Measurements from ENCODE around the gene GRIP1. TPM values are rescaled to one million over a fixed set of nuclear protein-coding genes. Genes with fewer than 3 reads are reported as not detected.

GRIP1 gene
- total and polyA plus RNA-seq, 2 donors (not counting 1 experiment from before 2014, with no cell fraction given): 0.12 TPM; not detected in 1

GRCh38 chr12:66461331-66461730 lies 217.5 kb downstream of the GRIP1 start:
- H3K36me3 ChIP-seq (ENCODE audit: control insufficient read depth, insufficient read depth, low read length): no peaks in the 10 kb centered on the region
- H3K79me2 ChIP-seq (ENCODE audit: control insufficient read depth, insufficient read depth, low read length): no peaks in the 10 kb centered on the region
- no peak overlapping the region for H3K4me2 ChIP-seq (ENCODE audit: extremely low read depth, insufficient read depth, low read length)
- H2AFZ ChIP-seq (ENCODE audit: low read length): no peak overlapping the region
- no peak overlapping the region for H3K9ac ChIP-seq (ENCODE audit: insufficient read depth, low read length)
- no peaks in the 10 kb centered on the region for H3K9me3 ChIP-seq (ENCODE audit: control insufficient read depth, insufficient read depth, low read depth, low read length)
- no peak overlapping the region for H3K27ac ChIP-seq (ENCODE audit: insufficient read depth, low read length)
- H3K4me1 ChIP-seq (ENCODE audit: control insufficient read depth, extremely low read depth, insufficient read depth, low read length): no peaks in the 10 kb centered on the region
- H3K4me3 ChIP-seq (replicated peaks in 1 of 4; ENCODE audit: control extremely low read depth in 1 of 4, insufficient read depth in 1 of 4, low read depth in 3 of 4, low read length in 4 of 4): no peak overlapping the region
- no peak for DNase-seq (ENCODE audit: low read depth in 2 of 2)
- H4K20me1 ChIP-seq (ENCODE audit: control insufficient read depth, extremely low read depth, insufficient read depth, low read length): no peaks in the 10 kb centered on the region
- no peaks in the 10 kb centered on the region for H3K27me3 ChIP-seq (ENCODE audit: control insufficient read depth, insufficient read depth, low read length)
- TF ChIP-seq EZH2 (IDR thresholded peaks at IDR 0.05; ENCODE audit: low read length, missing control alignments) (no peak), CTCF (conservative IDR thresholded peaks at IDR 0.05 in 1 of 2, IDR thresholded peaks at IDR 0.05 in 1 of 2; ENCODE audit: low read depth in 1 of 2, low read length in 2 of 2) (no peak)

GRCh38 chr12:66459944-66460482 lies 218.9 kb downstream of the GRIP1 start:
- no peak for DNase-seq (ENCODE audit: low read depth in 2 of 2)
- no peaks in the 10 kb centered on the region for H4K20me1 ChIP-seq (ENCODE audit: control insufficient read depth, extremely low read depth, insufficient read depth, low read length)
- no peaks in the 10 kb centered on the region for H3K4me1 ChIP-seq (ENCODE audit: control insufficient read depth, extremely low read depth, insufficient read depth, low read length)
- H3K9ac ChIP-seq (ENCODE audit: insufficient read depth, low read length): no peak overlapping the region
- H2AFZ ChIP-seq (ENCODE audit: low read length): no peak overlapping the region
- no peaks in the 10 kb centered on the region for H3K79me2 ChIP-seq (ENCODE audit: control insufficient read depth, insufficient read depth, low read length)
- no peak for TF ChIP-seq CTCF (conservative IDR thresholded peaks at IDR 0.05 in 1 of 2, IDR thresholded peaks at IDR 0.05 in 1 of 2; ENCODE audit: low read depth in 1 of 2, low read length in 2 of 2)
- TF ChIP-seq EZH2 (IDR thresholded peaks at IDR 0.05; ENCODE audit: low read length, missing control alignments): no peak
- no peak overlapping the region for H3K4me3 ChIP-seq (replicated peaks in 1 of 4; ENCODE audit: control extremely low read depth in 1 of 4, insufficient read depth in 1 of 4, low read depth in 3 of 4, low read length in 4 of 4)
- no peaks in the 10 kb centered on the region for H3K27me3 ChIP-seq (ENCODE audit: control insufficient read depth, insufficient read depth, low read length)
- H3K36me3 ChIP-seq (ENCODE audit: control insufficient read depth, insufficient read depth, low read length): no peaks in the 10 kb centered on the region
- no peaks in the 10 kb centered on the region for H3K9me3 ChIP-seq (ENCODE audit: control insufficient read depth, insufficient read depth, low read depth, low read length)
- no peak overlapping the region for H3K4me2 ChIP-seq (ENCODE audit: extremely low read depth, insufficient read depth, low read length)
- no peak overlapping the region for H3K27ac ChIP-seq (ENCODE audit: insufficient read depth, low read length)

- Histone ChIP-seq H3K9me3 (ENCODE audit: control insufficient read depth, insufficient read depth, low read depth, low read length) (no peaks in the 10 kb centered on the region), H3K27ac (ENCODE audit: insufficient read depth, low read length) (no peak overlapping the region), H3K79me2 (ENCODE audit: control insufficient read depth, insufficient read depth, low read length) (no peaks in the 10 kb centered on the region), H3K4me1 (ENCODE audit: control insufficient read depth, extremely low read depth, insufficient read depth, low read length) (no peaks in the 10 kb centered on the region), H4K20me1 (ENCODE audit: control insufficient read depth, extremely low read depth, insufficient read depth, low read length) (no peaks in the 10 kb centered on the region), H2AFZ (ENCODE audit: low read length) (no peak overlapping the region), H3K27me3 (ENCODE audit: control insufficient read depth, insufficient read depth, low read length) (no peaks in the 10 kb centered on the region), H3K4me2 (ENCODE audit: extremely low read depth, insufficient read depth, low read length) (no peak overlapping the region), H3K36me3 (ENCODE audit: control insufficient read depth, insufficient read depth, low read length) (no peaks in the 10 kb centered on the region), H3K9ac (ENCODE audit: insufficient read depth, low read length) (no peak overlapping the region), H3K4me3 (replicated peaks in 1 of 4; ENCODE audit: control extremely low read depth in 1 of 4, insufficient read depth in 1 of 4, low read depth in 3 of 4, low read length in 4 of 4) (no peak overlapping the region)
- DNase-seq (ENCODE audit: low read depth in 2 of 2): no peak
- TF ChIP-seq CTCF (conservative IDR thresholded peaks at IDR 0.05 in 1 of 2, IDR thresholded peaks at IDR 0.05 in 1 of 2; ENCODE audit: low read depth in 1 of 2, low read length in 2 of 2): no peak
- TF ChIP-seq EZH2 (IDR thresholded peaks at IDR 0.05; ENCODE audit: low read length, missing control alignments): no peak
Measured at GRCh38 chr12:66456612-66457011, 222.3 kb downstream of the GRIP1 start.
